ENCODE results near the gene LRRC73.

Gene LRRC73

GRCh38 chr6:43497689-43498088 is 12.5 kb downstream of the LRRC73 start:
- no peak for TF ChIP-seq CTCF (IDR thresholded peaks at IDR 0.05; ENCODE audit: borderline replicate concordance, control extremely low read depth, extremely low read depth, insufficient read depth, missing control alignments)
- in situ Hi-C loops (cut with MboI; ENCODE audit: low sequenced_read_pairs, unreplicated experiment): loop anchor here (25.0 kb wide), 1 partner anchor 235 kb away; no protein-coding TSS in a partner anchor
- DNase-seq (ENCODE audit: low spot score): no peak

GRCh38 chr6:43497129-43497396 is 13.1 kb downstream of the LRRC73 start:
- in situ Hi-C loops (cut with MboI; ENCODE audit: low sequenced_read_pairs, unreplicated experiment): loop anchor here (25.0 kb wide), 1 partner anchor 235 kb away; no protein-coding TSS in a partner anchor
- no peak for DNase-seq (ENCODE audit: low spot score)
- no peak for TF ChIP-seq CTCF (IDR thresholded peaks at IDR 0.05; ENCODE audit: borderline replicate concordance, control extremely low read depth, extremely low read depth, insufficient read depth, missing control alignments)

- in situ Hi-C loops (cut with MboI; ENCODE audit: low sequenced_read_pairs, unreplicated experiment): loop anchor here (25.0 kb wide), 1 partner anchor 234 kb away; no protein-coding TSS in a partner anchor
- peak; percentile 68 for DNase-seq (ENCODE audit: low spot score)
- peak; percentile 45 for TF ChIP-seq CTCF (IDR thresholded peaks at IDR 0.05; ENCODE audit: borderline replicate concordance, control extremely low read depth, extremely low read depth, insufficient read depth, missing control alignments)
Observed at GRCh38 chr6:43496370-43497128, 13.6 kb downstream of the LRRC73 start.

- in situ Hi-C loops (cut with MboI; ENCODE audit: low sequenced_read_pairs, unreplicated experiment): loop anchor here (25.0 kb wide), 1 partner anchor 233 kb away; no protein-coding TSS in a partner anchor
- no peak for TF ChIP-seq CTCF (IDR thresholded peaks at IDR 0.05; ENCODE audit: borderline replicate concordance, control extremely low read depth, extremely low read depth, insufficient read depth, missing control alignments)
Observed at GRCh38 chr6:43495409-43495941, 14.7 kb downstream of the LRRC73 start.

GRCh38 chr6:43494766-43495165 is 15.4 kb downstream of the LRRC73 start:
- TF ChIP-seq CTCF (IDR thresholded peaks at IDR 0.05; ENCODE audit: borderline replicate concordance, control extremely low read depth, extremely low read depth, insufficient read depth, missing control alignments): no peak
- DNase-seq (ENCODE audit: low spot score): no peak
- in situ Hi-C loops (cut with MboI; ENCODE audit: low sequenced_read_pairs, unreplicated experiment): loop anchor here (25.0 kb wide), 1 partner anchor 232 kb away; no protein-coding TSS in a partner anchor

More at GRCh38 chr6:43495409-43495941, 14.7 kb downstream of the LRRC73 start:
- no peak for DNase-seq (ENCODE audit: low spot score)

GRCh38 chr6:43494321-43494720 is 15.8 kb downstream of the LRRC73 start:
- in situ Hi-C loops (cut with MboI; ENCODE audit: low sequenced_read_pairs, unreplicated experiment): loop anchor here (25.0 kb wide), 1 partner anchor 232 kb away; no protein-coding TSS in a partner anchor
- no peak for TF ChIP-seq CTCF (IDR thresholded peaks at IDR 0.05; ENCODE audit: borderline replicate concordance, control extremely low read depth, extremely low read depth, insufficient read depth, missing control alignments)
- no peak for DNase-seq (ENCODE audit: low spot score)

Measured in GM13976 (cell line).